ENCODE data around the gene SAMD15. TPM values are rescaled to one million over a fixed set of nuclear protein-coding genes. Genes with fewer than 3 reads are reported as not detected.
"Not testable (repeated sequence)": the region's sequence is repeated elsewhere in the genome, so short reads cannot be mapped to it uniquely, and the experiment has no call there.

SAMD15 gene
- total RNA-seq, 1 experiment from 2014 or later: 0.42 TPM

DNA sequence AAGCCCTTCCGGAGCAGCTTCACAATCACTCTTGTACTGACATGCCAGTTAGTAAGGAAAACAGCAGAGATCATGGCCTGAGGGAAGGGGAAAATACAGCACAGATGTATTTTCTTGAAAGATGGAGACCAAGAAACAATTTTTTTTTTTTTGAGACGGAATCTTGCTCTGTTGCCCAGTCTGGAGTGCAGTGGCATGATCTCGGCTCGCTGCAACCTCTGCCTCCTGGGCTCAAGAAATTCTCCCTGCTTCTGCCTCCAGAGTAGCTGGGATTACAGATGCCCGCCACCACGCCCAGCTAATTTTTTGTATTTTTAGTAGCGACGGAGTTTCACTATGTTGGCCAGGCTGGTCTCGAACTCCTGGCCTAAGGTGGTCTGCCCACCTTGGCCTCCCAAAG is 39.9 kb upstream of the SAMD15 start:
- ATAC-seq; POLR2A ChIA-PET; H3K4me3 Mint-ChIP-seq; H3K27me3 Mint-ChIP-seq (ENCODE audit: low read depth); DNase-seq (ENCODE audit: low spot score): not testable (repeated sequence)
- Mint-ChIP-seq H3K36me3 (peaks cover 24% of the 10 kb centered on the region), H3K4me1 (peaks cover 62% of the 10 kb centered on the region), H3K27ac (peak overlapping the region; percentile 96), H3K9me3 (peaks cover 11% of the 10 kb centered on the region)
- CTCF ChIA-PET: interaction anchor here (2.9 kb wide), 1 partner anchor 21 kb away, joined by 8 read pairs; no protein-coding TSS in a partner anchor
- TF ChIP-seq ZNF121 (CRISPR knock-in tag; IDR thresholded peaks at IDR 0.05): peak; percentile 80
- TF ChIP-seq GTF2I (CRISPR knock-in tag; conservative IDR thresholded peaks at IDR 0.05): peak; percentile 56; the same call in 1 of the 2 replicates

DNA sequence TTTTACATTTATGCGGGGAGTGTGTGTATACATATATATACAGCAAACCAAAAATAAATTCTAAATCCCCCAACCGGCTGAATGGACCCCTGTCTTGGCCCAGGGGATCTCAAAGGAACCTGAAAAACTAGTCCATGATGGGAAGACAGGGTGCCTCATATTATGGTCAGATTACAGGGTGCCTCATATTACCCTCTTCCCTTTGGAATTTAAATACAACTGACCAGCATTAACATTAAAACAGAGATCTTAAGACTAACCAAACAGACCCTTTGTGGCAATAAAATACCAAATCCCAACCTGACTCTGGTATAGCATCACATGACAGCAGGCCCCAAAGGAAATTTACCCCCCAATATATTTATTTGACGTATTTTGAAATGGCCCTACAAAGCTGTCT is 39.3 kb upstream of the SAMD15 start:
- Mint-ChIP-seq H3K27me3 (ENCODE audit: low read depth) (no peaks in the 10 kb centered on the region; the same call in 1 of the 2 replicates), H3K4me3 (peak overlapping the region; percentile 41), H3K4me1 (peaks cover 67% of the 10 kb centered on the region), H3K27ac (peak overlapping the region; percentile 96), H3K36me3 (peaks cover 24% of the 10 kb centered on the region), H3K9me3 (peaks cover 11% of the 10 kb centered on the region)
- DNase-seq (ENCODE audit: low spot score) (no peak), ATAC-seq (peak; percentile 73)
- TF ChIP-seq TEAD4 (CRISPR knock-in tag; IDR thresholded peaks at IDR 0.05) (no peak), NFYB (CRISPR knock-in tag; conservative IDR thresholded peaks at IDR 0.05; ENCODE audit: low read depth) (no peak), NFATC4 (CRISPR knock-in tag; IDR thresholded peaks at IDR 0.05) (no peak)
- ChIA-PET CTCF (interaction anchor here (1.0 to 2.9 kb wide), 2 partner anchors 22 to 186 kb away, joined by 3 to 8 read pairs; no protein-coding TSS in a partner anchor), POLR2A (no interaction called here)

DNA sequence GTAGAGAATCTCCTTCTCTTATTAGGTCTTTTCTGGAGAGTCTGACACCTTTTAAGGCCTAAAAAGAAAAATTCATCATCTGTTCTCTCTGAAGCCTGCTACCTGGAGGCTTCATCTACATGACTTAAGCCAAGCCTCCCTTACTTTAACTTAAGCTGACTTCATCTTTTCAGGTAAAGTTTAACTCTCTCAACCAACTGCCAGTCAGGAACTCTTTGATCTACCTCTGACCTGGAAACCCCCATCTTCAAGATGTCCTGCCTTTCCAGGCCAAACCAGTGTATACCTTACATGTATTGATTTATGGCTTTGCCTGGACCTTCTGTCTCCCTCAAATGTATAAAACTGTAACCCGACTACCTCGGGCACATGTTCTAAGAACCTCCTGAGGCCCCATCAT is 38.9 kb upstream of the SAMD15 start:
- CTCF ChIA-PET: interaction anchor here (1.0 to 2.9 kb wide), 2 partner anchors 22 to 187 kb away, joined by 3 to 8 read pairs; no protein-coding TSS in a partner anchor
- TF ChIP-seq FOXP1 (CRISPR knock-in tag; IDR thresholded peaks at IDR 0.05; ENCODE audit: borderline replicate concordance) (no peak), TEAD1 (CRISPR knock-in tag; IDR thresholded peaks at IDR 0.05) (no peak)
- H3K4me3 Mint-ChIP-seq: peak overlapping the region; percentile 41; the same call in 1 of the 2 replicates
- H3K9me3 Mint-ChIP-seq: peaks cover 11% of the 10 kb centered on the region
- ATAC-seq (peak; percentile 85), DNase-seq (ENCODE audit: low spot score) (no peak)
- peak overlapping the region; percentile 96 for H3K27ac Mint-ChIP-seq
- POLR2A ChIA-PET: interaction anchor here (0.5 kb wide), 1 partner anchor 273 kb away, joined by 3 read pairs; no protein-coding TSS in a partner anchor
- peaks cover 71% of the 10 kb centered on the region for H3K4me1 Mint-ChIP-seq
- peaks cover 28% of the 10 kb centered on the region for H3K36me3 Mint-ChIP-seq
- H3K27me3 Mint-ChIP-seq (ENCODE audit: low read depth): no peaks in the 10 kb centered on the region; the same call in 1 of the 2 replicates

DNA sequence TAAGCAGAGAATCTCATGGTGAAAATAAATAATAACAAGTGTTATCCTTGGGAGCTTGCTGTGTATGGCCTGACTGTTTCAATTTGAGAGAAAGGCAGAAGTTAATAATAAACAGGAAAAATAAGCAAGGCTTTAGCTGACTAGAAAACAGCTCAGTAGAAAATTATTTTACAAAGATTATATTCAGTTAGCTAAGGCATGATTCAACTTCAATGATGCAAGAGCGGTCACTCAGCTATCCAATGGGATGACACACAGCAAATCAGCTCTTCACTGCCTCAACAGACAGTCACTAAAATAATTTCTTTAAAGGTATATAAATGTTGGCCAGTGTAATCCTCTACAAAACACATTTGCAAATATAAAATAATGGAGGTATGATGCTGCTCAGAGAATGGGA is 37.8 kb upstream of the SAMD15 start:
- no peak overlapping the region for H3K4me3 Mint-ChIP-seq
- H3K27me3 Mint-ChIP-seq (ENCODE audit: low read depth): no peaks in the 10 kb centered on the region; the same call in 1 of the 2 replicates
- ATAC-seq (no peak), DNase-seq (ENCODE audit: low spot score) (no peak)
- H3K4me1 Mint-ChIP-seq: peaks cover 82% of the 10 kb centered on the region
- CTCF ChIA-PET: interaction anchor here (2.9 kb wide), 1 partner anchor 23 kb away, joined by 8 read pairs; no protein-coding TSS in a partner anchor
- H3K9me3 Mint-ChIP-seq: peaks cover 11% of the 10 kb centered on the region
- H3K27ac Mint-ChIP-seq: peak overlapping the region; percentile 96; the same call in 1 of the 2 replicates
- POLR2A ChIA-PET: interaction anchor here (0.6 kb wide), 1 partner anchor 79 kb away, joined by 3 read pairs; no protein-coding TSS in a partner anchor
- H3K36me3 Mint-ChIP-seq: peaks cover 30% of the 10 kb centered on the region
- TF ChIP-seq, protein P1, sequence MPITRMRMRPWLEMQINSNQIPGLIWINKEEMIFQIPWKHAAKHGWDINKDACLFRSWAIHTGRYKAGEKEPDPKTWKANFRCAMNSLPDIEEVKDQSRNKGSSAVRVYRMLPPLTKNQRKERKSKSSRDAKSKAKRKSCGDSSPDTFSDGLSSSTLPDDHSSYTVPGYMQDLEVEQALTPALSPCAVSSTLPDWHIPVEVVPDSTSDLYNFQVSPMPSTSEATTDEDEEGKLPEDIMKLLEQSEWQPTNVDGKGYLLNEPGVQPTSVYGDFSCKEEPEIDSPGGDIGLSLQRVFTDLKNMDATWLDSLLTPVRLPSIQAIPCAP (CRISPR knock-in tag; IDR thresholded peaks at IDR 0.05): no peak
- TF ChIP-seq SOX15 (CRISPR knock-in tag; IDR thresholded peaks at IDR 0.05) (no peak), CBFB (CRISPR knock-in tag; IDR thresholded peaks at IDR 0.05; ENCODE audit: low read depth) (no peak), OVOL2 (CRISPR knock-in tag; IDR thresholded peaks at IDR 0.05; ENCODE audit: borderline replicate concordance) (no peak), ZNF263 (CRISPR knock-in tag; IDR thresholded peaks at IDR 0.05; ENCODE audit: low read depth) (no peak), FOXJ3 (CRISPR knock-in tag; IDR thresholded peaks at IDR 0.05; ENCODE audit: borderline replicate concordance) (no peak), JAZF1 (CRISPR knock-in tag; IDR thresholded peaks at IDR 0.05) (no peak), ZNF423 (CRISPR knock-in tag; IDR thresholded peaks at IDR 0.05) (no peak), NR2C2 (CRISPR knock-in tag; IDR thresholded peaks at IDR 0.05) (no peak), ZNF232 (CRISPR knock-in tag; IDR thresholded peaks at IDR 0.05) (no peak), PRRX2 (CRISPR knock-in tag; IDR thresholded peaks at IDR 0.05) (no peak)
- TF ChIP-seq, protein P2, sequence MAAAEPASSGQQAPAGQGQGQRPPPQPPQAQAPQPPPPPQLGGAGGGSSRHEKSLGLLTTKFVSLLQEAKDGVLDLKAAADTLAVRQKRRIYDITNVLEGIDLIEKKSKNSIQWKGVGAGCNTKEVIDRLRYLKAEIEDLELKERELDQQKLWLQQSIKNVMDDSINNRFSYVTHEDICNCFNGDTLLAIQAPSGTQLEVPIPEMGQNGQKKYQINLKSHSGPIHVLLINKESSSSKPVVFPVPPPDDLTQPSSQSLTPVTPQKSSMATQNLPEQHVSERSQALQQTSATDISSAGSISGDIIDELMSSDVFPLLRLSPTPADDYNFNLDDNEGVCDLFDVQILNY (CRISPR knock-in tag; IDR thresholded peaks at IDR 0.05): no peak
- TF ChIP-seq, protein P3, sequence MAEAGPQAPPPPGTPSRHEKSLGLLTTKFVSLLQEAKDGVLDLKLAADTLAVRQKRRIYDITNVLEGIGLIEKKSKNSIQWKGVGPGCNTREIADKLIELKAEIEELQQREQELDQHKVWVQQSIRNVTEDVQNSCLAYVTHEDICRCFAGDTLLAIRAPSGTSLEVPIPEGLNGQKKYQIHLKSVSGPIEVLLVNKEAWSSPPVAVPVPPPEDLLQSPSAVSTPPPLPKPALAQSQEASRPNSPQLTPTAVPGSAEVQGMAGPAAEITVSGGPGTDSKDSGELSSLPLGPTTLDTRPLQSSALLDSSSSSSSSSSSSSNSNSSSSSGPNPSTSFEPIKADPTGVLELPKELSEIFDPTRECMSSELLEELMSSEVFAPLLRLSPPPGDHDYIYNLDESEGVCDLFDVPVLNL (CRISPR knock-in tag; IDR thresholded peaks at IDR 0.05; ENCODE audit: borderline replicate concordance, low read depth): no peak
- TF ChIP-seq, protein P4, sequence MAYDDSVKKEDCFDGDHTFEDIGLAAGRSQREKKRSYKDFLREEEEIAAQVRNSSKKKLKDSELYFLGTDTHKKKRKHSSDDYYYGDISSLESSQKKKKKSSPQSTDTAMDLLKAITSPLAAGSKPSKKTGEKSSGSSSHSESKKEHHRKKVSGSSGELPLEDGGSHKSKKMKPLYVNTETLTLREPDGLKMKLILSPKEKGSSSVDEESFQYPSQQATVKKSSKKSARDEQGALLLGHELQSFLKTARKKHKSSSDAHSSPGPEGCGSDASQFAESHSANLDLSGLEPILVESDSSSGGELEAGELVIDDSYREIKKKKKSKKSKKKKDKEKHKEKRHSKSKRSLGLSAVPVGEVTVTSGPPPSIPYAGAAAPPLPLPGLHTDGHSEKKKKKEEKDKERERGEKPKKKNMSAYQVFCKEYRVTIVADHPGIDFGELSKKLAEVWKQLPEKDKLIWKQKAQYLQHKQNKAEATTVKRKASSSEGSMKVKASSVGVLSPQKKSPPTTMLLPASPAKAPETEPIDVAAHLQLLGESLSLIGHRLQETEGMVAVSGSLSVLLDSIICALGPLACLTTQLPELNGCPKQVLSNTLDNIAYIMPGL (CRISPR knock-in tag; IDR thresholded peaks at IDR 0.05): no peak
- TF ChIP-seq, protein P5, sequence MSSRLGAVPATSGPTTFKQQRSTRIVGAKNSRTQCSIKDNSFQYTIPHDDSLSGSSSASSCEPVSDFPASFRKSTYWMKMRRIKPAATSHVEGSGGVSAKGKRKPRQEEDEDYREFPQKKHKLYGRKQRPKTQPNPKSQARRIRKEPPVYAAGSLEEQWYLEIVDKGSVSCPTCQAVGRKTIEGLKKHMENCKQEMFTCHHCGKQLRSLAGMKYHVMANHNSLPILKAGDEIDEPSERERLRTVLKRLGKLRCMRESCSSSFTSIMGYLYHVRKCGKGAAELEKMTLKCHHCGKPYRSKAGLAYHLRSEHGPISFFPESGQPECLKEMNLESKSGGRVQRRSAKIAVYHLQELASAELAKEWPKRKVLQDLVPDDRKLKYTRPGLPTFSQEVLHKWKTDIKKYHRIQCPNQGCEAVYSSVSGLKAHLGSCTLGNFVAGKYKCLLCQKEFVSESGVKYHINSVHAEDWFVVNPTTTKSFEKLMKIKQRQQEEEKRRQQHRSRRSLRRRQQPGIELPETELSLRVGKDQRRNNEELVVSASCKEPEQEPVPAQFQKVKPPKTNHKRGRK (CRISPR knock-in tag; IDR thresholded peaks at IDR 0.05; ENCODE audit: borderline replicate concordance): no peak

Data from WTC11 (cell line).